ENCODE data around the gene FAM117A. TPM values are rescaled to one million over a fixed set of nuclear protein-coding genes. Genes with fewer than 3 reads are reported as not detected.

FAM117A gene
- total and polyA plus RNA-seq, 2 donors from 2014 or later = 11.1 to 12.9 TPM

- peak; percentile 45 to 91 (median 50) for DNase-seq
- H3K27ac ChIP-seq (ENCODE audit: low read depth in 2 of 2, low read length in 2 of 2) = no peak overlapping the region
Measured at GRCh38 chr17:49723423-49723822, 40.5 kb downstream of the FAM117A start.

DNA sequence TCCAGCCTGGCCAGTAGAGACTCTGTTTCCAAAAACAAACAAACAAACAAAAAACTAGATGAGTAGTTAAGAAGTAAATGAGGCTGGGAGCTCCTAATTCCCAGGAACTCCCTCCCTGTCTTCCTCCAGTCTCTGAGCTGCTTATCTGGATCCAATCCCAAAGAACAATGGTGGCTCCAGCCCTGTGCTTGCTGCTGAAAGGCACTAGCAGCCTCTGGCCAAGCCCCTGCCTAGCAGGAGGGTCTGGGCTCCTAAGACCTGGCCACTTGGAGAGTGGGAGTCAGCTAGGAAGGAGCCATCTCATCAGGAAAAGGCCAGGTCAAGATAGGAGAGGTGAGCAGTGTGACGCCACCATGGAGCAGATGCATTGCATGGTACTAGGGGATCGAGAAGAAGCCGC is 41.9 kb downstream of the FAM117A start:
- Histone ChIP-seq H3K27ac (ENCODE audit: low read depth in 2 of 2, low read length in 2 of 2) (no peak overlapping the region), H3K4me1 (ENCODE audit: control insufficient read depth in 2 of 3, insufficient read depth in 2 of 3, low read depth in 1 of 3, low read length in 3 of 3) (peaks cover 0 to 2% (median 0%) of the 10 kb centered on the region in 3 donors), H3K9ac (ENCODE audit: low read length in 3 of 3) (no peak overlapping the region), H3K27me3 (ENCODE audit: control insufficient read depth, insufficient read depth, low read length) (no peaks in the 10 kb centered on the region), H3K4me3 (ENCODE audit: low read length in 3 of 3) (no peak overlapping the region), H3K9me3 (ENCODE audit: control insufficient read depth in 2 of 3, insufficient read depth in 1 of 3, low read length in 3 of 3) (no peaks in the 10 kb centered on the region), H3K36me3 (ENCODE audit: control insufficient read depth in 2 of 3, insufficient read depth in 3 of 3, low read length in 3 of 3) (peaks cover 4 to 30% (median 21%) of the 10 kb centered on the region in 3 donors)
- DNase-seq (no peak), FAIRE-seq (no peak)
- intact Hi-C loops (cut with DNase I) = no loop called here
- TF ChIP-seq, protein P1, sequence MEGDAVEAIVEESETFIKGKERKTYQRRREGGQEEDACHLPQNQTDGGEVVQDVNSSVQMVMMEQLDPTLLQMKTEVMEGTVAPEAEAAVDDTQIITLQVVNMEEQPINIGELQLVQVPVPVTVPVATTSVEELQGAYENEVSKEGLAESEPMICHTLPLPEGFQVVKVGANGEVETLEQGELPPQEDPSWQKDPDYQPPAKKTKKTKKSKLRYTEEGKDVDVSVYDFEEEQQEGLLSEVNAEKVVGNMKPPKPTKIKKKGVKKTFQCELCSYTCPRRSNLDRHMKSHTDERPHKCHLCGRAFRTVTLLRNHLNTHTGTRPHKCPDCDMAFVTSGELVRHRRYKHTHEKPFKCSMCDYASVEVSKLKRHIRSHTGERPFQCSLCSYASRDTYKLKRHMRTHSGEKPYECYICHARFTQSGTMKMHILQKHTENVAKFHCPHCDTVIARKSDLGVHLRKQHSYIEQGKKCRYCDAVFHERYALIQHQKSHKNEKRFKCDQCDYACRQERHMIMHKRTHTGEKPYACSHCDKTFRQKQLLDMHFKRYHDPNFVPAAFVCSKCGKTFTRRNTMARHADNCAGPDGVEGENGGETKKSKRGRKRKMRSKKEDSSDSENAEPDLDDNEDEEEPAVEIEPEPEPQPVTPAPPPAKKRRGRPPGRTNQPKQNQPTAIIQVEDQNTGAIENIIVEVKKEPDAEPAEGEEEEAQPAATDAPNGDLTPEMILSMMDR (IDR thresholded peaks at IDR 0.05; ENCODE audit: borderline replicate concordance, extremely low read depth, insufficient read depth) = no peak

More at GRCh38 chr17:49723423-49723822, 40.5 kb downstream of the FAM117A start:
- Histone ChIP-seq H3K9ac (ENCODE audit: low read length in 3 of 3) (no peak overlapping the region), H3K9me3 (ENCODE audit: control insufficient read depth in 2 of 3, insufficient read depth in 1 of 3, low read length in 3 of 3) (no peaks in the 10 kb centered on the region), H3K4me3 (ENCODE audit: low read length in 3 of 3) (no peak overlapping the region), H3K27me3 (ENCODE audit: control insufficient read depth, insufficient read depth, low read length) (no peaks in the 10 kb centered on the region), H3K36me3 (ENCODE audit: control insufficient read depth in 2 of 3, insufficient read depth in 3 of 3, low read length in 3 of 3) (peaks cover 0 to 19% (median 11%) of the 10 kb centered on the region in 3 donors), H3K4me1 (ENCODE audit: control insufficient read depth in 2 of 3, insufficient read depth in 2 of 3, low read depth in 1 of 3, low read length in 3 of 3) (peaks cover 0 to 2% (median 0%) of the 10 kb centered on the region in 3 donors)
- TF ChIP-seq, protein P1 (IDR thresholded peaks at IDR 0.05; ENCODE audit: borderline replicate concordance, extremely low read depth, insufficient read depth) = no peak
- intact Hi-C loops (cut with DNase I) = no loop called here
- FAIRE-seq = no peak

GRCh38 chr17:49717371-49717861 is 46.5 kb downstream of the FAM117A start:
- H3K27me3 ChIP-seq (ENCODE audit: control insufficient read depth, insufficient read depth, low read length) = no peaks in the 10 kb centered on the region
- intact Hi-C loops (cut with DNase I) = loop anchor here (10.0 kb wide), 1 partner anchor 127 kb away; the partner anchor contains the start of gene TAC4
- FAIRE-seq (no peak), DNase-seq (no peak)
- H3K4me1 ChIP-seq (ENCODE audit: control insufficient read depth in 2 of 3, insufficient read depth in 2 of 3, low read depth in 1 of 3, low read length in 3 of 3) = no peaks in the 10 kb centered on the region
- TF ChIP-seq, protein P1 (IDR thresholded peaks at IDR 0.05; ENCODE audit: borderline replicate concordance, extremely low read depth, insufficient read depth) = no peak
- no peak overlapping the region for H3K9ac ChIP-seq (ENCODE audit: low read length in 3 of 3)
- H3K9me3 ChIP-seq (ENCODE audit: control insufficient read depth in 2 of 3, insufficient read depth in 1 of 3, low read length in 3 of 3) = no peaks in the 10 kb centered on the region
- no peak overlapping the region for H3K4me3 ChIP-seq (ENCODE audit: low read length in 3 of 3)
- H3K27ac ChIP-seq (ENCODE audit: low read depth in 2 of 2, low read length in 2 of 2) = no peak overlapping the region
- peaks cover 4 to 52% (median 32%) of the 10 kb centered on the region in 3 donors for H3K36me3 ChIP-seq (ENCODE audit: control insufficient read depth in 2 of 3, insufficient read depth in 3 of 3, low read length in 3 of 3)

Measured in kidney (tissue), 14 donors.